Measurements from ENCODE around the gene CALHM5.

Gene CALHM5

GRCh38 chr6:116465246-116465645, 46.2 kb upstream of the CALHM5 start (continued):
- TF ChIP-seq ZSCAN18 (tag by site-specific recombination; IDR thresholded peaks at IDR 0.05): no peak
- TF ChIP-seq ZNF585B (tag by site-specific recombination; IDR thresholded peaks at IDR 0.05): no peak
- no peak for TF ChIP-seq ZSCAN5A (tag by site-specific recombination; IDR thresholded peaks at IDR 0.05)
- no peak for TF ChIP-seq ZBTB21 (tag by site-specific recombination; IDR thresholded peaks at IDR 0.05)
- TF ChIP-seq ZNF704 (tag by site-specific recombination; IDR thresholded peaks at IDR 0.05): no peak
- TF ChIP-seq ZNF513 (tag by site-specific recombination; IDR thresholded peaks at IDR 0.05): no peak

GRCh38 chr6:116467096-116467495, 44.3 kb upstream of the CALHM5 start:
- POLR2A ChIA-PET: no interaction called here

More at GRCh38 chr6:116467096-116467495, 44.3 kb upstream of the CALHM5 start:
- Histone ChIP-seq H3K4me3 (ENCODE audit: low read depth, low read length) (no peak overlapping the region), H3K27ac (ENCODE audit: extremely low read depth, low read depth, low read length) (no peak overlapping the region), H3K4me1 (ENCODE audit: control insufficient read depth, insufficient read depth, low read length) (no peaks in the 10 kb centered on the region), H3K36me3 (ENCODE audit: control insufficient read depth in 2 of 2, insufficient read depth in 1 of 2, low read length in 2 of 2) (no peaks in the 10 kb centered on the region), H3K9me3 (ENCODE audit: control insufficient read depth, insufficient read depth, low read depth, low read length) (no peaks in the 10 kb centered on the region)
- CTCF ChIA-PET: no interaction called here
- no peak for TF ChIP-seq ZNF837 (tag by site-specific recombination; IDR thresholded peaks at IDR 0.05)
- no peak for TF ChIP-seq GLIS1 (tag by site-specific recombination; IDR thresholded peaks at IDR 0.05)
- no peak for TF ChIP-seq CTCF (tag by site-specific recombination; IDR thresholded peaks at IDR 0.05)
- TF ChIP-seq ZNF248 (tag by site-specific recombination; IDR thresholded peaks at IDR 0.05): no peak
- no peak for TF ChIP-seq ZNF114 (tag by site-specific recombination; IDR thresholded peaks at IDR 0.05)
- no peak for TF ChIP-seq ZNF843 (tag by site-specific recombination; IDR thresholded peaks at IDR 0.05)
- no peak for TF ChIP-seq ZBTB48 (tag by site-specific recombination; IDR thresholded peaks at IDR 0.05)
- TF ChIP-seq ZNF658 (tag by site-specific recombination; IDR thresholded peaks at IDR 0.05): no peak
- TF ChIP-seq GLIS2 (tag by site-specific recombination; IDR thresholded peaks at IDR 0.05): no peak
- TF ChIP-seq SCRT2 (tag by site-specific recombination; IDR thresholded peaks at IDR 0.05): no peak
- no peak for TF ChIP-seq PRDM6 (tag by site-specific recombination; IDR thresholded peaks at IDR 0.05)
- TF ChIP-seq ZNF692 (tag by site-specific recombination; IDR thresholded peaks at IDR 0.05): no peak
- TF ChIP-seq HOXA7 (CRISPR knock-in tag; IDR thresholded peaks at IDR 0.05; ENCODE audit: borderline replicate concordance): no peak
- TF ChIP-seq YY1 (tag by site-specific recombination; IDR thresholded peaks at IDR 0.05): no peak
- no peak for TF ChIP-seq BCL6B (tag by site-specific recombination; IDR thresholded peaks at IDR 0.05)
- no peak for TF ChIP-seq ZNF514 (tag by site-specific recombination; IDR thresholded peaks at IDR 0.05)
- no peak for TF ChIP-seq ZSCAN23 (tag by site-specific recombination; IDR thresholded peaks at IDR 0.05)
